ENCODE results near the gene OSTN.

- TF ChIP-seq CTCF (IDR thresholded peaks at IDR 0.05; ENCODE audit: poor library complexity, severe bottlenecking) = no peak
- no peak for TF ChIP-seq POLR2AphosphoS5 (IDR thresholded peaks at IDR 0.05)
- no peak for TF ChIP-seq EZH2 (IDR thresholded peaks at IDR 0.05; ENCODE audit: borderline replicate concordance, insufficient read depth, low read length, poor library complexity, severe bottlenecking)
These were observed 22.6 kb downstream of the OSTN start for GRCh38 chr3:191221638-191222037.

Data from neural cell (in vitro differentiated cells).